ENCODE data around the gene PAH. TPM values are rescaled to one million over a fixed set of nuclear protein-coding genes. Genes with fewer than 3 reads are reported as not detected.

The PAH gene
- not detected in 2 replicates for total RNA-seq

GRCh38 chr12:102917026-102917787 lies at the start of gene PAH:
Gene PAH, minus strand, starts transcription at chr12:102917244. Its CDS starts 114 bp downstream, at chr12:102917130.

GRCh38 chr12:102957339-102958050 lies 40.5 kb upstream of the PAH start, which contains the start of gene ASCL1:
Gene ASCL1, plus strand, starts transcription at chr12:102957674. Its CDS starts 571 bp downstream, at chr12:102958245.

Other genes with a start within 250 kb of the PAH start
- gene ASCL1, start 40.4 kb upstream of the PAH start, total RNA-seq: not detected in 2 replicates